Measurements from ENCODE around the gene RENBP.

- TF ChIP-seq ZBTB49 (tag by site-specific recombination; IDR thresholded peaks at IDR 0.05; ENCODE audit: low read depth): no peak
- no peak for TF ChIP-seq ZNF626 (tag by site-specific recombination; IDR thresholded peaks at IDR 0.05)
- no peak for TF ChIP-seq ZNF37A (tag by site-specific recombination; IDR thresholded peaks at IDR 0.05)
- no peak for TF ChIP-seq ZBTB8A (tag by site-specific recombination; IDR thresholded peaks at IDR 0.05)
- no peak for TF ChIP-seq ZBTB20 (tag by site-specific recombination; IDR thresholded peaks at IDR 0.05)
- TF ChIP-seq CTCF (tag by site-specific recombination; IDR thresholded peaks at IDR 0.05): no peak
- TF ChIP-seq ZNF433 (tag by site-specific recombination; IDR thresholded peaks at IDR 0.05; ENCODE audit: low read depth): no peak
- no peak for TF ChIP-seq KLF9 (tag by site-specific recombination; IDR thresholded peaks at IDR 0.05; ENCODE audit: low read depth)
Measured at GRCh38 chrX:153931151-153931550, 13.3 kb downstream of the RENBP start.
